ENCODE data around the gene ANKLE1.

The ANKLE1 gene

GRCh38 chr19:17302391-17303166 is 20.9 kb downstream of the ANKLE1 start:
- DNase-seq (ENCODE audit: low read depth in 1 of 2, low spot score in 1 of 2): peak in 1 of 2 experiments; percentile 68
- peak overlapping the region; percentile 48; the same call in 1 of the 2 replicates for H3K27ac ChIP-seq (replicated peaks)
- H3K27me3 ChIP-seq (ENCODE audit: insufficient read depth, poor library complexity, severe bottlenecking): no peaks in the 10 kb centered on the region
- H3K4me3 ChIP-seq (replicated peaks; ENCODE audit: insufficient read depth, low read length): peak overlapping the region; percentile 56
- TF ChIP-seq REST (IDR thresholded peaks at IDR 0.05; ENCODE audit: insufficient replicate concordance, low read depth) (no peak), SPI1 (IDR thresholded peaks at IDR 0.05; ENCODE audit: borderline replicate concordance, low read depth) (no peak; the same call in 1 of the 2 replicates), GABPA (IDR thresholded peaks at IDR 0.05; ENCODE audit: low read depth) (no peak), CTCF (IDR thresholded peaks at IDR 0.05; ENCODE audit: insufficient read depth, low read length) (no peak), POLR2AphosphoS5 (IDR thresholded peaks at IDR 0.05; ENCODE audit: low read depth) (no peak)

DNA sequence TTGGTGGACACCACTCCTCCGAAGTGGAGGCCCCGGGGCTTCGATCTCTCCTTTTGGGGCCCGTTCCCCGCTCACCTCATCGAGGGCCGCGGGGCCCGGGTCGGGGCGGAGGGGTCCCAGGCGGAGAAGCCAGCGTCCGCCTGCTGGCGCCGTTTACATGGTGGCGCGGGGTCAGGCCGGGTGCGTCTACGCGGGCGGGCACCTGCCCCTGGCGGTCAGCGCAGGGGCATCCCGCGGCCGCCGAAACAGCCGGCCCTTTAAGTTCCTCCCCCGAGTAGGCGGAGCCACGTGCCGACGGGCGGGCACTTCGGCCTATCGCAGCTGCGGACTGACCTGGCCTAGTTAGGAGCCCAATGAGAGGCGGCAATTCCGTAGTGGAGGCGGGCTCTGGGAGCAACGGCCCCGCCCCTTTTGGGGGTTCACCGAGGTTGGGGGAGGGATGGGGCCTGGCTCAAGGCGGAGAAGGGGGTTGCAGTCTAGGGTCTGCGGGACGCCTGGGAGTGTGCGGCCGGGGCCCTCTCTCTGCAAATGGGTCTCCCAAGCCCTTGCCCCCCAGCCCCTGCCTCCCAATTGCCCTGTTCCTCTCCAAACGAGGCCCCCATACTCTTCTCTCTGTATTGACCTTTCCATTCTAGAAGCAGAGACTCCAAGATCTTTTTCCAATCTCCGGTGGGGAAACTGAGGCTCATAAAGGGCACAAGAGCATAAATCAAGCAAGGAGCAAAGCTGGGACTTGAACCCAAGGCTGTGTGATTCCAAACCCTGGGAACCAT is 21.7 kb downstream of the ANKLE1 start, which contains the start of gene ABHD8:
ABHD8 (minus strand) TSS at position 259 of the 773 bp plus-strand sequence. CDS start 1,809 bp downstream, outside the sequence.
- Histone ChIP-seq H3K27ac (replicated peaks) (peak within 1 kb of the TSS; percentile 48; the same call in 1 of the 2 replicates), H3K4me3 (replicated peaks; ENCODE audit: insufficient read depth, low read length) (peak within 1 kb of the TSS; percentile 56), H3K27me3 (ENCODE audit: insufficient read depth, poor library complexity, severe bottlenecking) (no peaks in the 10 kb centered on the region)
- no peak for TF ChIP-seq REST (IDR thresholded peaks at IDR 0.05; ENCODE audit: insufficient replicate concordance, low read depth)
- TF ChIP-seq CTCF (IDR thresholded peaks at IDR 0.05; ENCODE audit: insufficient read depth, low read length): no peak
- no peak; the same call in 1 of the 2 replicates for TF ChIP-seq SPI1 (IDR thresholded peaks at IDR 0.05; ENCODE audit: borderline replicate concordance, low read depth)
- no peak for TF ChIP-seq GABPA (IDR thresholded peaks at IDR 0.05; ENCODE audit: low read depth)
- no peak; the same call in 1 of the 2 replicates for TF ChIP-seq POLR2AphosphoS5 (IDR thresholded peaks at IDR 0.05; ENCODE audit: low read depth)
- peak; percentile 90 to 95 for DNase-seq (ENCODE audit: low read depth in 1 of 2, low spot score in 1 of 2)

- H3K27ac ChIP-seq (replicated peaks): no peak overlapping the region
- TF ChIP-seq REST (IDR thresholded peaks at IDR 0.05; ENCODE audit: insufficient replicate concordance, low read depth): no peak
- no peak for TF ChIP-seq POLR2AphosphoS5 (IDR thresholded peaks at IDR 0.05; ENCODE audit: low read depth)
- no peak for TF ChIP-seq SPI1 (IDR thresholded peaks at IDR 0.05; ENCODE audit: borderline replicate concordance, low read depth)
- TF ChIP-seq GABPA (IDR thresholded peaks at IDR 0.05; ENCODE audit: low read depth): no peak
- no peak for TF ChIP-seq CTCF (IDR thresholded peaks at IDR 0.05; ENCODE audit: insufficient read depth, low read length)
- H3K4me3 ChIP-seq (replicated peaks; ENCODE audit: insufficient read depth, low read length): no peak overlapping the region
- H3K27me3 ChIP-seq (ENCODE audit: insufficient read depth, poor library complexity, severe bottlenecking): no peaks in the 10 kb centered on the region
- DNase-seq (ENCODE audit: low read depth in 1 of 2, low spot score in 1 of 2): no peak
Observed at GRCh38 chr19:17303940-17304267, 22.2 kb downstream of the ANKLE1 start.
